Keratinocyte (primary cell): ENCODE measurements around the gene COIL. TPM values are rescaled to one million over a fixed set of nuclear protein-coding genes. Genes with fewer than 3 reads are reported as not detected.

Source experiments
- DNase-seq: peaks from one replicate; pipeline ENCODE4 v3.0.0-alpha.2; 2011; ENCODE audit warnings: low read depth, missing footprints, low spot score
- FAIRE-seq: peaks from 2 replicates; lab custom pipeline; 2011; peaks lifted over from hg19 to GRCh38; lab: Jason Lieb, UNC
- H2AFZ ChIP-seq: 2 replicates; pipeline ENCODE4 v1.6.0; 2012; ENCODE audit warnings: low read length, control low read depth, inconsistent platforms; ENCODE audit not compliant: control insufficient read depth
- H3K27ac ChIP-seq: 2 replicates; pipeline ENCODE4 v1.5.1; 2011; ENCODE audit warnings: low read length; ENCODE audit not compliant: control insufficient read depth, insufficient read depth
- H3K27me3 ChIP-seq: 3 replicates; pipeline ENCODE4 v1.6.0; 2011; ENCODE audit warnings: low read length; ENCODE audit not compliant: control insufficient read depth, insufficient read depth; ENCODE audit errors: extremely low read depth
- H3K36me3 ChIP-seq, 2 experiments: 2 replicates in 1 of 2; 3 replicates in 1 of 2; pipeline ENCODE4 v1.5.1; 2011; ENCODE audit warnings: low read length in 2 of 2, mild to moderate bottlenecking in 1 of 2; ENCODE audit not compliant: control insufficient read depth in 2 of 2, insufficient read depth in 2 of 2; ENCODE audit errors: extremely low read depth in 1 of 2
- H3K4me1 ChIP-seq: 3 replicates; pipeline ENCODE4 v1.5.1; 2011; ENCODE audit warnings: low read length; ENCODE audit not compliant: control insufficient read depth, insufficient read depth; ENCODE audit errors: extremely low read depth
- H3K4me2 ChIP-seq: 3 replicates; pipeline ENCODE4 v1.6.0; 2011; ENCODE audit warnings: low read depth, low read length; ENCODE audit not compliant: control insufficient read depth, insufficient read depth; ENCODE audit errors: extremely low read depth
- H3K4me3 ChIP-seq, 3 experiments: fragments of 200-600 bp in 1 of 3; sonication (generic) in 1 of 3; 2 replicates in 2 of 3; 3 replicates in 1 of 3; pipeline ENCODE4 v1.5.1; 2011 to 2016; ENCODE audit warnings: low read length in 3 of 3, mild to moderate bottlenecking in 3 of 3, control low read depth in 2 of 3, inconsistent platforms in 1 of 3, low read depth in 1 of 3, mixed read lengths in 1 of 3, mixed run types in 1 of 3, moderate library complexity in 1 of 3; ENCODE audit not compliant: control insufficient read depth in 2 of 3, insufficient read depth in 2 of 3; ENCODE audit errors: extremely low read depth in 1 of 3
- H3K79me2 ChIP-seq: 2 replicates; pipeline ENCODE4 v1.6.0; 2012; ENCODE audit warnings: low read length; ENCODE audit not compliant: control insufficient read depth, insufficient read depth
- H3K9ac ChIP-seq: 3 replicates; pipeline ENCODE4 v1.6.0; 2011; ENCODE audit warnings: low read length; ENCODE audit not compliant: control insufficient read depth, insufficient read depth; ENCODE audit errors: extremely low read depth
- H3K9me1 ChIP-seq: 3 replicates; pipeline ENCODE4 v1.6.0; 2011; ENCODE audit warnings: low read length; ENCODE audit not compliant: control insufficient read depth, insufficient read depth; ENCODE audit errors: extremely low read depth
- H3K9me3 ChIP-seq: 2 replicates; pipeline ENCODE4 v1.5.1; 2012; ENCODE audit warnings: low read depth, low read length; ENCODE audit not compliant: control insufficient read depth
- H4K20me1 ChIP-seq: 3 replicates; pipeline ENCODE4 v1.6.0; 2011; ENCODE audit warnings: low read length; ENCODE audit not compliant: control insufficient read depth, insufficient read depth; ENCODE audit errors: extremely low read depth
- CTCF ChIP-seq, 3 experiments: IDR thresholded peaks in 1 of 3; conservative IDR thresholded peaks in 1 of 3; optimal IDR thresholded peaks in 1 of 3; 2 replicates in 2 of 3; 3 replicates in 1 of 3; pipeline versions ENCODE3 to v1.5.1; 2011; ENCODE audit warnings: low read length in 3 of 3, mild to moderate bottlenecking in 3 of 3, moderate library complexity in 2 of 3, control low read depth in 1 of 3, inconsistent platforms in 1 of 3; ENCODE audit not compliant: insufficient read depth in 2 of 3; ENCODE audit errors: extremely low read depth in 1 of 3
- EZH2 ChIP-seq: IDR thresholded peaks from one replicate; pipeline ENCODE4 v1.6.1; 2012; ENCODE audit warnings: inconsistent platforms, mild to moderate bottlenecking, low read length, moderate library complexity
- dilution Hi-C: fragments of 300-500 bp; cut with MboI; formaldehyde crosslinking; loops from one replicate; pipeline ENCODE4 v1.7.0; 2020; ENCODE audit warnings: low sequenced_read_pairs; ENCODE audit not compliant: extremely low pct_ligation_motif_present
- polyA plus RNA-seq, 5 experiments: library from polyadenylated mRNA; depleted of rRNA in 3 of 5; stranded (reverse) in 3 of 5; stranded (forward) in 1 of 5; unstranded in 1 of 5; fragments of >200 nt; gene quantifications; 1 replicate in 1 of 5; 2 replicates in 3 of 5; 3 replicates in 1 of 5; pipeline versions ENCODE4 v1.2.1 to v1.2.3, GENCODE V29; 2011 to 2012; ENCODE audit warnings: missing spikeins in 2 of 5, low read depth in 1 of 5, low replicate concordance in 1 of 5

Gene COIL
- polyA plus RNA-seq, 1 donor (not counting 4 experiments of a cell fraction or from before 2014, with no cell fraction given), result 11.6 TPM

- H3K27me3 ChIP-seq, result no peaks in the 10 kb centered on the region
- FAIRE-seq, result no peak
- dilution Hi-C loops, result no loop called here
- no peak for DNase-seq
- TF ChIP-seq EZH2 (no peak), CTCF (optimal IDR thresholded peaks at IDR 0.05 in 1 of 3, IDR thresholded peaks at IDR 0.05 in 1 of 3, conservative IDR thresholded peaks at IDR 0.05 in 1 of 3; ENCODE audit: extremely low read depth in 1 of 3, insufficient read depth in 2 of 3, low read length in 3 of 3) (no peak)
- H3K36me3 ChIP-seq, result peaks cover 39 to 82% of the 10 kb centered on the region in 2 experiments
- H3K9me3 ChIP-seq, result no peaks in the 10 kb centered on the region
- H2AFZ ChIP-seq, result no peak overlapping the region
- no peaks in the 10 kb centered on the region for H4K20me1 ChIP-seq
- H3K9ac ChIP-seq, result no peak overlapping the region
- H3K79me2 ChIP-seq, result peaks cover 44% of the 10 kb centered on the region
- H3K9me1 ChIP-seq, result no peaks in the 10 kb centered on the region
- H3K4me3 ChIP-seq, result no peak overlapping the region
- no peak overlapping the region for H3K27ac ChIP-seq
- H3K4me1 ChIP-seq, result peaks cover 20% of the 10 kb centered on the region
- no peak overlapping the region for H3K4me2 ChIP-seq
Measured at GRCh38 chr17:56903560-56903959, 57.3 kb downstream of the COIL start.

- FAIRE-seq, result peak; percentile 85
- peaks cover 16% of the 10 kb centered on the region for H3K4me1 ChIP-seq
- no peak overlapping the region for H3K4me3 ChIP-seq
- H4K20me1 ChIP-seq, result no peaks in the 10 kb centered on the region
- H3K27me3 ChIP-seq, result no peaks in the 10 kb centered on the region
- no peak overlapping the region for H2AFZ ChIP-seq
- TF ChIP-seq CTCF (optimal IDR thresholded peaks at IDR 0.05 in 1 of 3, IDR thresholded peaks at IDR 0.05 in 1 of 3, conservative IDR thresholded peaks at IDR 0.05 in 1 of 3; ENCODE audit: extremely low read depth in 1 of 3, insufficient read depth in 2 of 3, low read length in 3 of 3) (no peak), EZH2 (no peak)
- DNase-seq, result no peak
- peaks cover 39 to 77% of the 10 kb centered on the region in 2 experiments for H3K36me3 ChIP-seq
- dilution Hi-C loops, result no loop called here
- H3K27ac ChIP-seq, result peak overlapping the region; percentile 48
- peak overlapping the region; percentile 29 for H3K4me2 ChIP-seq
- peaks cover 36% of the 10 kb centered on the region for H3K79me2 ChIP-seq
- H3K9me3 ChIP-seq, result no peaks in the 10 kb centered on the region
- H3K9ac ChIP-seq, result no peak overlapping the region
- H3K9me1 ChIP-seq, result no peaks in the 10 kb centered on the region
Measured at GRCh38 chr17:56902348-56902747, 58.5 kb downstream of the COIL start.
